Measurements from ENCODE around the gene CCDC15.

CCDC15 gene

GRCh38 chr11:124934862-124935547, 19.0 kb upstream of the CCDC15 start:
- no peak overlapping the region for H3K4me3 ChIP-seq (ENCODE audit: low read length)
- DNase-seq (ENCODE audit: low read depth), result peak; percentile 86

GRCh38 chr11:124935548-124936514, 18.2 kb upstream of the CCDC15 start, which contains the start of gene HEPACAM:
HEPACAM (minus strand) TSS chr11:124936047; CDS start chr11:124936006, 41 bp downstream.
- DNase-seq (ENCODE audit: low read depth), result no peak
- no peak within 1 kb of the TSS for H3K4me3 ChIP-seq (ENCODE audit: low read length)
- TF ChIP-seq CTCF (conservative IDR thresholded peaks at IDR 0.05; ENCODE audit: low read length), result no peak

More at GRCh38 chr11:124934862-124935547, 19.0 kb upstream of the CCDC15 start:
- peak; percentile 17; the same call in 1 of the 2 replicates for TF ChIP-seq CTCF (conservative IDR thresholded peaks at IDR 0.05; ENCODE audit: low read length)

- no peak for TF ChIP-seq CTCF (conservative IDR thresholded peaks at IDR 0.05; ENCODE audit: low read length)
- no peak overlapping the region for H3K4me3 ChIP-seq (ENCODE audit: low read length)
- no peak for DNase-seq (ENCODE audit: low read depth)
These were observed 16.6 kb upstream of the CCDC15 start for GRCh38 chr11:124937336-124937935.

GRCh38 chr11:124938206-124938765, 15.7 kb upstream of the CCDC15 start:
- H3K4me3 ChIP-seq (ENCODE audit: low read length), result no peak overlapping the region
- DNase-seq (ENCODE audit: low read depth), result peak; percentile 48
- TF ChIP-seq CTCF (conservative IDR thresholded peaks at IDR 0.05; ENCODE audit: low read length), result no peak

- DNase-seq (ENCODE audit: low read depth), result no peak
- no peak for TF ChIP-seq CTCF (conservative IDR thresholded peaks at IDR 0.05; ENCODE audit: low read length)
- H3K4me3 ChIP-seq (ENCODE audit: low read length), result no peak overlapping the region
These were observed 15.0 kb upstream of the CCDC15 start for GRCh38 chr11:124938970-124939369.

- DNase-seq (ENCODE audit: low read depth), result no peak
- no peak for TF ChIP-seq CTCF (conservative IDR thresholded peaks at IDR 0.05; ENCODE audit: low read length)
- H3K4me3 ChIP-seq (ENCODE audit: low read length), result no peak overlapping the region
These were observed 12.3 kb upstream of the CCDC15 start for GRCh38 chr11:124941703-124942102.

Data from AG10803 (cell line).